ENCODE results near the gene DCUN1D2.

DNA sequence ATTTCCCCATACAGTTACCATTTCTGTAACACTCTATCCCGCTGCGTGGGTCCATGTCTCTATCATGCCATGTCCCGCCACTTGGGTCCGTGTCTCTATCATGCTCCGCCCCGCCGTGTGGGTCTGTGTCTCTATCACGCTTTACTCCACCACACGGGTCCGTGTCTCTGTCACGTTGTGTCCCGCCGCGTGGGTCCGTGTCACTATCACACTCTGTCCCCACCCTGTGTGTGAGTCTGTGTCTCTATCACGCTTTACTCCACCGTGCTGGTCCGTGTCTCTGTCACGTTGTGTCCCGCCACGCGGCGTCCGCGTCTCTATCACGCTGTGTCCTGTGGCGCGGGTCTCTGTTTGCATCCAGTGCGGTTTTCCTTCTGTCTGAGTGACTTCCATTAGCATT lies 48.9 kb downstream of the DCUN1D2 start:
- TF ChIP-seq EP300 (IDR thresholded peaks at IDR 0.05; ENCODE audit: borderline replicate concordance in 1 of 2, control insufficient read depth in 1 of 2, low read depth in 2 of 2, low read length in 2 of 2) (no peak), JUND (IDR thresholded peaks at IDR 0.05; ENCODE audit: low read depth, low read length) (no peak), YY1 (IDR thresholded peaks at IDR 0.05; ENCODE audit: low read depth, low read length) (no peak), SIN3A (IDR thresholded peaks at IDR 0.05; ENCODE audit: low read depth, low read length) (no peak), POLR2AphosphoS5 (IDR thresholded peaks at IDR 0.05; ENCODE audit: low read length) (no peak), ZZZ3 (IDR thresholded peaks at IDR 0.05; ENCODE audit: control insufficient read depth, insufficient read length, low read depth) (no peak), TCF12 (IDR thresholded peaks at IDR 0.05; ENCODE audit: low read depth, low read length) (no peak), LARP7 (IDR thresholded peaks at IDR 0.05) (no peak), POLR2A (IDR thresholded peaks at IDR 0.05; ENCODE audit: low read depth, low read length) (no peak)
- TF ChIP-seq, protein P1, sequence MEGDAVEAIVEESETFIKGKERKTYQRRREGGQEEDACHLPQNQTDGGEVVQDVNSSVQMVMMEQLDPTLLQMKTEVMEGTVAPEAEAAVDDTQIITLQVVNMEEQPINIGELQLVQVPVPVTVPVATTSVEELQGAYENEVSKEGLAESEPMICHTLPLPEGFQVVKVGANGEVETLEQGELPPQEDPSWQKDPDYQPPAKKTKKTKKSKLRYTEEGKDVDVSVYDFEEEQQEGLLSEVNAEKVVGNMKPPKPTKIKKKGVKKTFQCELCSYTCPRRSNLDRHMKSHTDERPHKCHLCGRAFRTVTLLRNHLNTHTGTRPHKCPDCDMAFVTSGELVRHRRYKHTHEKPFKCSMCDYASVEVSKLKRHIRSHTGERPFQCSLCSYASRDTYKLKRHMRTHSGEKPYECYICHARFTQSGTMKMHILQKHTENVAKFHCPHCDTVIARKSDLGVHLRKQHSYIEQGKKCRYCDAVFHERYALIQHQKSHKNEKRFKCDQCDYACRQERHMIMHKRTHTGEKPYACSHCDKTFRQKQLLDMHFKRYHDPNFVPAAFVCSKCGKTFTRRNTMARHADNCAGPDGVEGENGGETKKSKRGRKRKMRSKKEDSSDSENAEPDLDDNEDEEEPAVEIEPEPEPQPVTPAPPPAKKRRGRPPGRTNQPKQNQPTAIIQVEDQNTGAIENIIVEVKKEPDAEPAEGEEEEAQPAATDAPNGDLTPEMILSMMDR (IDR thresholded peaks at IDR 0.05 in 2 of 3, conservative IDR thresholded peaks at IDR 0.05 in 1 of 3; ENCODE audit: control insufficient read depth in 2 of 3, extremely low read depth in 1 of 3, insufficient read depth in 1 of 3, low read depth in 3 of 3, low read length in 3 of 3): no peak
- TF ChIP-seq, protein P2, sequence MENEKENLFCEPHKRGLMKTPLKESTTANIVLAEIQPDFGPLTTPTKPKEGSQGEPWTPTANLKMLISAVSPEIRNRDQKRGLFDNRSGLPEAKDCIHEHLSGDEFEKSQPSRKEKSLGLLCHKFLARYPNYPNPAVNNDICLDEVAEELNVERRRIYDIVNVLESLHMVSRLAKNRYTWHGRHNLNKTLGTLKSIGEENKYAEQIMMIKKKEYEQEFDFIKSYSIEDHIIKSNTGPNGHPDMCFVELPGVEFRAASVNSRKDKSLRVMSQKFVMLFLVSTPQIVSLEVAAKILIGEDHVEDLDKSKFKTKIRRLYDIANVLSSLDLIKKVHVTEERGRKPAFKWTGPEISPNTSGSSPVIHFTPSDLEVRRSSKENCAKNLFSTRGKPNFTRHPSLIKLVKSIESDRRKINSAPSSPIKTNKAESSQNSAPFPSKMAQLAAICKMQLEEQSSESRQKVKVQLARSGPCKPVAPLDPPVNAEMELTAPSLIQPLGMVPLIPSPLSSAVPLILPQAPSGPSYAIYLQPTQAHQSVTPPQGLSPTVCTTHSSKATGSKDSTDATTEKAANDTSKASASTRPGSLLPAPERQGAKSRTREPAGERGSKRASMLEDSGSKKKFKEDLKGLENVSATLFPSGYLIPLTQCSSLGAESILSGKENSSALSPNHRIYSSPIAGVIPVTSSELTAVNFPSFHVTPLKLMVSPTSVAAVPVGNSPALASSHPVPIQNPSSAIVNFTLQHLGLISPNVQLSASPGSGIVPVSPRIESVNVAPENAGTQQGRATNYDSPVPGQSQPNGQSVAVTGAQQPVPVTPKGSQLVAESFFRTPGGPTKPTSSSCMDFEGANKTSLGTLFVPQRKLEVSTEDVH (IDR thresholded peaks at IDR 0.05; ENCODE audit: low read depth, partially characterized antibody): no peak
- TF ChIP-seq, protein P3, sequence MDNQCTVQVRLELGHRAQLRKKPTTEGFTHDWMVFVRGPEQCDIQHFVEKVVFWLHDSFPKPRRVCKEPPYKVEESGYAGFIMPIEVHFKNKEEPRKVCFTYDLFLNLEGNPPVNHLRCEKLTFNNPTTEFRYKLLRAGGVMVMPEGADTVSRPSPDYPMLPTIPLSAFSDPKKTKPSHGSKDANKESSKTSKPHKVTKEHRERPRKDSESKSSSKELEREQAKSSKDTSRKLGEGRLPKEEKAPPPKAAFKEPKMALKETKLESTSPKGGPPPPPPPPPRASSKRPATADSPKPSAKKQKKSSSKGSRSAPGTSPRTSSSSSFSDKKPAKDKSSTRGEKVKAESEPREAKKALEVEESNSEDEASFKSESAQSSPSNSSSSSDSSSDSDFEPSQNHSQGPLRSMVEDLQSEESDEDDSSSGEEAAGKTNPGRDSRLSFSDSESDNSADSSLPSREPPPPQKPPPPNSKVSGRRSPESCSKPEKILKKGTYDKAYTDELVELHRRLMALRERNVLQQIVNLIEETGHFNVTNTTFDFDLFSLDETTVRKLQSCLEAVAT (IDR thresholded peaks at IDR 0.05): no peak
- TF ChIP-seq, protein P4, sequence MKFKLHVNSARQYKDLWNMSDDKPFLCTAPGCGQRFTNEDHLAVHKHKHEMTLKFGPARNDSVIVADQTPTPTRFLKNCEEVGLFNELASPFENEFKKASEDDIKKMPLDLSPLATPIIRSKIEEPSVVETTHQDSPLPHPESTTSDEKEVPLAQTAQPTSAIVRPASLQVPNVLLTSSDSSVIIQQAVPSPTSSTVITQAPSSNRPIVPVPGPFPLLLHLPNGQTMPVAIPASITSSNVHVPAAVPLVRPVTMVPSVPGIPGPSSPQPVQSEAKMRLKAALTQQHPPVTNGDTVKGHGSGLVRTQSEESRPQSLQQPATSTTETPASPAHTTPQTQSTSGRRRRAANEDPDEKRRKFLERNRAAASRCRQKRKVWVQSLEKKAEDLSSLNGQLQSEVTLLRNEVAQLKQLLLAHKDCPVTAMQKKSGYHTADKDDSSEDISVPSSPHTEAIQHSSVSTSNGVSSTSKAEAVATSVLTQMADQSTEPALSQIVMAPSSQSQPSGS (IDR thresholded peaks at IDR 0.05; ENCODE audit: low read length): no peak
- TF ChIP-seq, protein P5, sequence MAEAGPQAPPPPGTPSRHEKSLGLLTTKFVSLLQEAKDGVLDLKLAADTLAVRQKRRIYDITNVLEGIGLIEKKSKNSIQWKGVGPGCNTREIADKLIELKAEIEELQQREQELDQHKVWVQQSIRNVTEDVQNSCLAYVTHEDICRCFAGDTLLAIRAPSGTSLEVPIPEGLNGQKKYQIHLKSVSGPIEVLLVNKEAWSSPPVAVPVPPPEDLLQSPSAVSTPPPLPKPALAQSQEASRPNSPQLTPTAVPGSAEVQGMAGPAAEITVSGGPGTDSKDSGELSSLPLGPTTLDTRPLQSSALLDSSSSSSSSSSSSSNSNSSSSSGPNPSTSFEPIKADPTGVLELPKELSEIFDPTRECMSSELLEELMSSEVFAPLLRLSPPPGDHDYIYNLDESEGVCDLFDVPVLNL (IDR thresholded peaks at IDR 0.05; ENCODE audit: low read depth, low read length): no peak
